ENCODE data around the gene PDE11A. TPM values are rescaled to one million over a fixed set of nuclear protein-coding genes. Genes with fewer than 3 reads are reported as not detected.

PDE11A gene
- total and polyA plus RNA-seq, 4 donors: 0.11 to 1.3 (median 0.25) TPM; not detected in 1

- H3K27ac ChIP-seq (ENCODE audit: low read depth in 1 of 2, low read length in 1 of 2): no peak overlapping the region
- TF ChIP-seq CTCF (IDR thresholded peaks at IDR 0.05; ENCODE audit: control extremely low read depth, extremely low read depth): no peak
- no peak for DNase-seq
- no peak overlapping the region for H3K4me3 ChIP-seq
- H3K4me1 ChIP-seq (ENCODE audit: control insufficient read depth in 5 of 5, insufficient read depth in 5 of 5, low read length in 5 of 5): peaks cover 0 to 12% (median 6%) of the 10 kb centered on the region in 5 donors
- H3K36me3 ChIP-seq (ENCODE audit: control insufficient read depth in 4 of 4, insufficient read depth in 4 of 4, low read length in 4 of 4): no peaks in the 10 kb centered on the region
- no peaks in the 10 kb centered on the region for H3K9me3 ChIP-seq (ENCODE audit: control insufficient read depth in 4 of 4, insufficient read depth in 3 of 4, low read length in 3 of 4)
- ATAC-seq (ENCODE audit: insufficient read depth, low FRiP score): no peak
- H3K9ac ChIP-seq (ENCODE audit: insufficient read depth in 1 of 2, low read length in 2 of 2): no peak overlapping the region
- no peaks in the 10 kb centered on the region for H3K27me3 ChIP-seq (ENCODE audit: control insufficient read depth in 3 of 3, insufficient read depth in 3 of 3, low read length in 2 of 3)
- 87 to 96% methylated on average over 2 of the region's 2 CpGs for WGBS, 2 donors
Observed at GRCh38 chr2:177741866-177742265, 330.7 kb downstream of the PDE11A start.

GRCh38 chr2:177740700-177741099 lies 331.9 kb downstream of the PDE11A start:
- no peak for TF ChIP-seq CTCF (IDR thresholded peaks at IDR 0.05; ENCODE audit: control extremely low read depth, extremely low read depth)
- DNase-seq (peak; percentile 52 to 85 (median 76)), ATAC-seq (ENCODE audit: insufficient read depth, low FRiP score) (no peak)
- Histone ChIP-seq H3K9ac (ENCODE audit: insufficient read depth in 1 of 2, low read length in 2 of 2) (no peak overlapping the region), H3K27ac (ENCODE audit: low read depth in 1 of 2, low read length in 1 of 2) (no peak overlapping the region), H3K4me1 (ENCODE audit: control insufficient read depth in 5 of 5, insufficient read depth in 5 of 5, low read length in 5 of 5) (peaks cover 0 to 12% (median 4%) of the 10 kb centered on the region in 5 donors), H3K9me3 (ENCODE audit: control insufficient read depth in 4 of 4, insufficient read depth in 3 of 4, low read length in 3 of 4) (no peaks in the 10 kb centered on the region), H3K36me3 (ENCODE audit: control insufficient read depth in 4 of 4, insufficient read depth in 4 of 4, low read length in 4 of 4) (no peaks in the 10 kb centered on the region), H3K4me3 (no peak overlapping the region), H3K27me3 (ENCODE audit: control insufficient read depth in 3 of 3, insufficient read depth in 3 of 3, low read length in 2 of 3) (no peaks in the 10 kb centered on the region)
- 44 to 76% methylated on average over 1 of the region's 1 CpG for WGBS, 2 donors

- H3K9me3 ChIP-seq (ENCODE audit: control insufficient read depth in 4 of 4, insufficient read depth in 3 of 4, low read length in 3 of 4): no peaks in the 10 kb centered on the region
- H3K27ac ChIP-seq (ENCODE audit: low read depth in 1 of 2, low read length in 1 of 2): no peak overlapping the region
- H3K4me1 ChIP-seq (ENCODE audit: control insufficient read depth in 5 of 5, insufficient read depth in 5 of 5, low read length in 5 of 5): peaks cover 0 to 12% (median 0%) of the 10 kb centered on the region in 5 donors
- H3K27me3 ChIP-seq (ENCODE audit: control insufficient read depth in 3 of 3, insufficient read depth in 3 of 3, low read length in 2 of 3): no peaks in the 10 kb centered on the region
- no peak for ATAC-seq (ENCODE audit: insufficient read depth, low FRiP score)
- H3K9ac ChIP-seq (ENCODE audit: insufficient read depth in 1 of 2, low read length in 2 of 2): no peak overlapping the region
- no peak for TF ChIP-seq CTCF (IDR thresholded peaks at IDR 0.05; ENCODE audit: control extremely low read depth, extremely low read depth)
- WGBS, 2 donors: 51 to 63% methylated on average over 7 of the region's 7 CpGs
- no peak for DNase-seq
- no peaks in the 10 kb centered on the region for H3K36me3 ChIP-seq (ENCODE audit: control insufficient read depth in 4 of 4, insufficient read depth in 4 of 4, low read length in 4 of 4)
- no peak overlapping the region for H3K4me3 ChIP-seq
Observed at GRCh38 chr2:177738461-177739235, 333.9 kb downstream of the PDE11A start.

All from lung (tissue), 12 donors.